GM21381 (cell line): Measurements from ENCODE around the gene SLC25A51.

Source experiments
- ATAC-seq: cut with Tn5 transposase; IDR thresholded peaks from one replicate; pipeline ENCODE4 v1.9.1; 2021; ENCODE audit warnings: mild to moderate bottlenecking, moderate library complexity; ENCODE audit not compliant: unreplicated experiment

The SLC25A51 gene

GRCh38 chr9:37938121-37938891 is 34.4 kb upstream of the SLC25A51 start:
- no peak for ATAC-seq

GRCh38 chr9:37937366-37937765 is 33.4 kb upstream of the SLC25A51 start:
- no peak for ATAC-seq

GRCh38 chr9:37936965-37937364 is 33.0 kb upstream of the SLC25A51 start:
- no peak for ATAC-seq

GRCh38 chr9:37936376-37936775 is 32.4 kb upstream of the SLC25A51 start:
- ATAC-seq, result no peak

- no peak for ATAC-seq
Observed at GRCh38 chr9:37935096-37935495, 31.2 kb upstream of the SLC25A51 start.

- no peak for ATAC-seq
Observed at GRCh38 chr9:37931592-37931991, 27.7 kb upstream of the SLC25A51 start.

- ATAC-seq, result no peak
Observed at GRCh38 chr9:37929441-37929895, 25.5 kb upstream of the SLC25A51 start.

- ATAC-seq, result no peak
Observed at GRCh38 chr9:37928552-37929430, 24.9 kb upstream of the SLC25A51 start.

- no peak for ATAC-seq
Observed at GRCh38 chr9:37927601-37928551, 23.9 kb upstream of the SLC25A51 start.

GRCh38 chr9:37927132-37927531 is 23.2 kb upstream of the SLC25A51 start:
- ATAC-seq, result no peak

GRCh38 chr9:37926737-37927118 is 22.8 kb upstream of the SLC25A51 start:
- ATAC-seq, result no peak

- no peak for ATAC-seq
Observed at GRCh38 chr9:37925786-37926736, 22.1 kb upstream of the SLC25A51 start.

- no peak for ATAC-seq
Observed at GRCh38 chr9:37925006-37925405, 21.1 kb upstream of the SLC25A51 start.

GRCh38 chr9:37924538-37924937 is 20.6 kb upstream of the SLC25A51 start:
- ATAC-seq, result no peak

GRCh38 chr9:37923796-37924427 is 20.0 kb upstream of the SLC25A51 start:
- no peak for ATAC-seq

GRCh38 chr9:37923118-37923795 is 19.3 kb upstream of the SLC25A51 start:
- ATAC-seq, result no peak

- no peak for ATAC-seq
Observed at GRCh38 chr9:37922363-37923117, 18.6 kb upstream of the SLC25A51 start.
